ENCODE results near the gene HVCN1. TPM values are rescaled to one million over a fixed set of nuclear protein-coding genes. Genes with fewer than 3 reads are reported as not detected.

The HVCN1 gene
- total RNA-seq, 1 donor from 2014 or later: 0.71 TPM

DNA sequence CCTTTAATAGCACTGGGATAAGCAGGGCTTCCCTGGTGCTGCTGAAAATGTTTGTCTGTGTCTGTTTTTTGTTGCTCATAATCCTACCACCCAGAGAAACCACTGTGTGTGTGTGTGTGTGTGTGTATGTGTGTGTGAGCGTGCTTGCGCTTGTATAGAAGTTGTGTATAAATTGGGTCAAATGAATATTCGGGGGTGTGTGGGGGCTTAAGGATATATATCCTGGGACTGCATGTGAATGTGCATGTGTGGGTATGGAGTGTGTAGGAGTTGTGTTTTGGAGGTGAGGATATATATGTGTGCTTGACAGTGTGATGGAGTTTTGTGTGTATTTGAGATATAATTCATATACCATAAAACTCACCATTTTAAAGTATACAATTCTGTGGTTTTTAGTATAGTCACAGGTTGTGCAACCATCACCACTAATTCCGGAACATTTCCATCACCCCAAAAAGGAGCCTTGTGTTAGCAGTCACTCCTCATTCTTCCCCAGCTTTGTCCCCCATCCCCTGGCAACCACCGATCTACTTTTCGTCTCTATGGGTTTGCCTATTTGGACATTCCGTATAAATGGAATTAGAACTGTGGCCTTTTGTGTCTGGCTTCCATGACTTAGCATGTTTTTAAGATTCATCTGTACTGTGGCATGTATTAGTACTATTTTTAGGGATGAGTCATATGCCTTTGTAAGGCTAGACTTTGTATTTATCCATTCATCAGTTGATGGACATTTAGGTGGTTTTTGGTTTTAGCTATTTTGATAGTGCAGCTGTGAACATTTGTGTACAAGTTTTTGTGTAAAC lies 49.4 kb downstream of the HVCN1 start:
- Mint-ChIP-seq H3K36me3 (ENCODE audit: unreplicated experiment) (no peaks in the 10 kb centered on the region), H3K9me3 (ENCODE audit: unreplicated experiment) (no peaks in the 10 kb centered on the region), H3K27me3 (ENCODE audit: unreplicated experiment) (peaks cover 2% of the 10 kb centered on the region), H3K27ac (ENCODE audit: unreplicated experiment) (no peak overlapping the region), H3K4me1 (ENCODE audit: low read depth, unreplicated experiment) (peaks cover 13% of the 10 kb centered on the region), H3K4me3 (ENCODE audit: unreplicated experiment) (no peak overlapping the region)
- DNase-seq: no peak
- no peak for TF ChIP-seq CTCF (IDR thresholded peaks at IDR 0.05; ENCODE audit: partially characterized antibody, unreplicated experiment)

DNA sequence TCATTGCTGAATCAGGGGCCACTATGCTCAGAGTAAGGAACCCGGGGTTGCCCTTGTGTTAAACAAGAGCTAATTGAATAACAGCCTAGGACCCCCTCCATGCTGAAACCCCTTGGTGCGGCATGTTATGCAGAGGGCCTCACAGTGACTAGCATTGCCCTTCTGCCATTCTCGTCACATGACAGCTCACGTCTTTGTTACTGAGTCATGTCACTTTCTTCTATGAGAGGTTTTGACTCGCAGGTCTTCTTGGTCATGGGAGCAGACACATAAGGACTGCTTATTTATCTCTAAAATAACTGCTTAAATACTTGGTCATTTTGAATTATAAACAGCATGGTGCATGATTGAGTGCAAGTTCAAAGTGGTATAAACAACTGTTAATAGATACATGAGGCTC lies 50.1 kb downstream of the HVCN1 start:
- H3K36me3 Mint-ChIP-seq (ENCODE audit: unreplicated experiment): no peaks in the 10 kb centered on the region
- no peak for DNase-seq
- H3K27me3 Mint-ChIP-seq (ENCODE audit: unreplicated experiment): no peaks in the 10 kb centered on the region

GRCh38 chr12:110637869-110638441 lies 51.0 kb downstream of the HVCN1 start:
- Mint-ChIP-seq H3K4me1 (ENCODE audit: low read depth, unreplicated experiment) (peaks cover 13% of the 10 kb centered on the region), H3K4me3 (ENCODE audit: unreplicated experiment) (no peak overlapping the region), H3K27ac (ENCODE audit: unreplicated experiment) (no peak overlapping the region), H3K9me3 (ENCODE audit: unreplicated experiment) (no peaks in the 10 kb centered on the region), H3K36me3 (ENCODE audit: unreplicated experiment) (no peaks in the 10 kb centered on the region), H3K27me3 (ENCODE audit: unreplicated experiment) (no peaks in the 10 kb centered on the region)
- TF ChIP-seq CTCF (IDR thresholded peaks at IDR 0.05; ENCODE audit: partially characterized antibody, unreplicated experiment): no peak
- DNase-seq: no peak

More for the DNA sequence above, 50.1 kb downstream of the HVCN1 start:
- Mint-ChIP-seq H3K4me1 (ENCODE audit: low read depth, unreplicated experiment) (peaks cover 13% of the 10 kb centered on the region), H3K9me3 (ENCODE audit: unreplicated experiment) (no peaks in the 10 kb centered on the region), H3K27ac (ENCODE audit: unreplicated experiment) (no peak overlapping the region), H3K4me3 (ENCODE audit: unreplicated experiment) (no peak overlapping the region)
- no peak for TF ChIP-seq CTCF (IDR thresholded peaks at IDR 0.05; ENCODE audit: partially characterized antibody, unreplicated experiment)

DNA sequence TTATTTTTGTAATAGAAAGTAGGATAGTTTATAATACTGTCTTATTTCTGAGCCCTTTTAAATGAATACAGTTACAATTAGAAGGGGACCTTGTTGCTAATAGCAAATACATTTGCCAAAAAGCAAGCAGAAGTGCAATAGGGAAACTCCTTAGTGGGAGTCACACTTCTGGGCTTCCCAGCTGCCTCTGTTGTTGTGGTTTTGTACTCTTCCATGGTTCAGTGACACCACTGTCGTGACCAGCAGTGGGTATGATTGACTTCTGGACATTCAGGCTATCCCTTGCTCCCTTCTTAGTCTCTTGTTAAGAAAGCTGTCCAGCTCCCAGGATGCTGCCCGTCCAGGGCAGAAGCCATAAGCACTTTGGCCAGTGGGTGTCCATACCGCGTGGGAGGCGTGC lies 52.4 kb downstream of the HVCN1 start:
- DNase-seq: no peak
- no peak for TF ChIP-seq CTCF (IDR thresholded peaks at IDR 0.05; ENCODE audit: partially characterized antibody, unreplicated experiment)
- Mint-ChIP-seq H3K36me3 (ENCODE audit: unreplicated experiment) (no peaks in the 10 kb centered on the region), H3K9me3 (ENCODE audit: unreplicated experiment) (no peaks in the 10 kb centered on the region), H3K27ac (ENCODE audit: unreplicated experiment) (no peak overlapping the region), H3K27me3 (ENCODE audit: unreplicated experiment) (no peaks in the 10 kb centered on the region), H3K4me1 (ENCODE audit: low read depth, unreplicated experiment) (peaks cover 10% of the 10 kb centered on the region), H3K4me3 (ENCODE audit: unreplicated experiment) (no peak overlapping the region)

DNA sequence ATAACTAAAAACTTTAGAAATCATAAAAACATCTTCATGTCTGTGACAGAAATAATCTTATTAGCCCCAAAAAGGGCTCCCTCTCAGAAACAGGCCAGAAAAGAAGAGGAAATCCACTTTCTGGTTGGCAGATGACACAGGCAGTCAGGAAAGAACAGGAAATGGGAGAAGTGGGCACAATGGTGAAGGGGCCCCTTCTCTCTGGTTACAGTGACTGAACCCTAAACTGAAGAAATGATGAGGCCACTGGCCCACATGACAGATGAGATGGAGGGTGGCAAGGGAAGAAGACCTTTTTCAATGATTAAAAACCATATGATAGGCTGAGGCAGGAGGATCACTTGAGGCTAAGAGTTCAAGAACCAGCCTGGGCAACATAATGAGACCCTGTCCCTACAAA lies 53.9 kb downstream of the HVCN1 start:
- Mint-ChIP-seq H3K27me3 (ENCODE audit: unreplicated experiment) (no peaks in the 10 kb centered on the region), H3K9me3 (ENCODE audit: unreplicated experiment) (no peaks in the 10 kb centered on the region), H3K27ac (ENCODE audit: unreplicated experiment) (no peak overlapping the region), H3K4me1 (ENCODE audit: low read depth, unreplicated experiment) (no peaks in the 10 kb centered on the region), H3K4me3 (ENCODE audit: unreplicated experiment) (no peak overlapping the region), H3K36me3 (ENCODE audit: unreplicated experiment) (no peaks in the 10 kb centered on the region)
- TF ChIP-seq CTCF (IDR thresholded peaks at IDR 0.05; ENCODE audit: partially characterized antibody, unreplicated experiment): no peak
- no peak for DNase-seq

Data from glutamatergic neuron (in vitro differentiated cells).